GM13977 (cell line): ENCODE data around the gene ELAPOR2.
"Not testable (repeated sequence)": the region's sequence is repeated elsewhere in the genome, so short reads cannot be mapped to it uniquely, and the experiment has no call there.

Experiments
- DNase-seq: peaks from one replicate; pipeline ENCODE4 v3.0.0; 2012; ENCODE audit warnings: low spot score
- CTCF ChIP-seq: IDR thresholded peaks from 2 replicates; pipeline ENCODE4 v1.5.1; 2012; ENCODE audit warnings: mild to moderate bottlenecking, control low read depth; ENCODE audit not compliant: insufficient read depth; ENCODE audit errors: extremely low read depth, missing control alignments
- in situ Hi-C: fragments of 300-500 bp; cut with MboI; formaldehyde crosslinking; loops from one replicate; pipeline ENCODE4 v1.12.0; 2022; ENCODE audit warnings: low sequenced_read_pairs, low pct_unique_long_range_greater_than_20kb, mixed read lengths, inconsistent platforms; ENCODE audit not compliant: unreplicated experiment

ELAPOR2 gene

GRCh38 chr7:87046456-87046855, 13.0 kb downstream of the ELAPOR2 start:
- TF ChIP-seq CTCF, result no peak
- in situ Hi-C loops, result no loop called here
- no peak for DNase-seq

GRCh38 chr7:87044713-87045112, 14.7 kb downstream of the ELAPOR2 start:
- in situ Hi-C loops, DNase-seq: not testable (repeated sequence)

- in situ Hi-C loops, result not testable (repeated sequence)
Observed at GRCh38 chr7:87041586-87041985, 17.9 kb downstream of the ELAPOR2 start.

GRCh38 chr7:87039691-87040299, 19.7 kb downstream of the ELAPOR2 start:
- DNase-seq, in situ Hi-C loops: not testable (repeated sequence)

More at GRCh38 chr7:87041586-87041985, 17.9 kb downstream of the ELAPOR2 start:
- DNase-seq, result not testable (repeated sequence)

GRCh38 chr7:87038993-87039690, 20.3 kb downstream of the ELAPOR2 start:
- in situ Hi-C loops, result no loop called here
- no peak for DNase-seq
- no peak for TF ChIP-seq CTCF

GRCh38 chr7:87036985-87037384, 22.5 kb downstream of the ELAPOR2 start:
- no peak for TF ChIP-seq CTCF
- no peak for DNase-seq
- in situ Hi-C loops, result no loop called here

GRCh38 chr7:87032604-87033339, 26.7 kb downstream of the ELAPOR2 start:
- TF ChIP-seq CTCF, result no peak
- in situ Hi-C loops, result no loop called here
- no peak for DNase-seq

- in situ Hi-C loops, result no loop called here
- DNase-seq, result no peak
- TF ChIP-seq CTCF, result no peak
Observed at GRCh38 chr7:87029078-87029477, 30.4 kb downstream of the ELAPOR2 start.
